A549 (cell line): ENCODE results near the gene TSPEAR. TPM values are rescaled to one million over a fixed set of nuclear protein-coding genes. Genes with fewer than 3 reads are reported as not detected.

ENCODE experiments used
- ATAC-seq, 2 experiments: fragments of 200-7000 bp in 1 of 2; fragments of >200 bp in 1 of 2; cut with Nextera tagmentation in 1 of 2; cut with Tn5 transposase in 1 of 2; 3 replicates each; pipeline versions ENCODE4 v1.8.0 to v1.9.1; 2018 to 2020; ENCODE audit warnings: mild to moderate bottlenecking in 1 of 2, moderate library complexity in 1 of 2
- CTCF ChIA-PET: fragments of 300-600 bp; sonication (Branson Sonifier 250); formaldehyde crosslinking; extraction: SDS; loops from one replicate; lab custom pipeline; 2021; ENCODE audit warnings: antibody characterized with exemption, inconsistent platforms; lab: Yijun Ruan, JAX
- POLR2A ChIA-PET: fragments of 350-600 bp; formaldehyde crosslinking; extraction: SDS; loops from one replicate; lab custom pipeline; 2021; ENCODE audit warnings: antibody characterized with exemption, inconsistent platforms; lab: Yijun Ruan, JAX
- DNase-seq, 2 experiments: peaks; one replicate each; pipeline versions ENCODE4 v3.0.0 to v3.0.0-alpha.2; 2011 to 2016; ENCODE audit warnings: low read depth in 1 of 2, low spot score in 1 of 2
- FAIRE-seq: peaks from 2 replicates; lab custom pipeline; 2011; peaks lifted over from hg19 to GRCh38; lab: Jason Lieb, UNC
- H3K27ac ChIP-seq, 2 experiments: fragments of >200 bp; sonication (Bioruptor Twin); formaldehyde crosslinking; 3 replicates each; pipeline ENCODE4 v1.5.1; 2016 to 2017
- H3K4me1 ChIP-seq: fragments of >200 bp; sonication (Bioruptor Twin); formaldehyde crosslinking; 3 replicates; pipeline ENCODE4 v1.6.1; 2016
- H3K4me2 ChIP-seq: fragments of >200 bp; sonication (Bioruptor Twin); formaldehyde crosslinking; 3 replicates; pipeline ENCODE4 v1.6.1; 2016
- H3K4me3 ChIP-seq: fragments of >200 bp; sonication (Bioruptor Twin); formaldehyde crosslinking; 3 replicates; pipeline ENCODE4 v1.5.1; 2016
- H3K9me3 ChIP-seq: fragments of >200 bp; sonication (Bioruptor Twin); formaldehyde crosslinking; 3 replicates; pipeline ENCODE4 v1.6.1; 2016
- CBX2 ChIP-seq: fragments of 200-600 bp; sonication (generic); IDR thresholded peaks from 2 replicates; pipeline ENCODE4 v1.6.1; 2016; ENCODE audit warnings: low read depth, mild to moderate bottlenecking, borderline replicate concordance
- CEBPB ChIP-seq, 2 experiments: fragments of >200 bp in 1 of 2; sonication (Bioruptor Twin) in 1 of 2; formaldehyde crosslinking in 1 of 2; IDR thresholded peaks; 2 replicates each; pipeline ENCODE4 v1.6.1; 2012 to 2016
- CHD2 ChIP-seq: fragments of 150-350 bp; IDR thresholded peaks from 2 replicates; pipeline ENCODE4 v1.6.1; 2014; ENCODE audit warnings: low read length; ENCODE audit not compliant: partially characterized antibody
- EHMT2 ChIP-seq: fragments of 200-600 bp; sonication (generic); IDR thresholded peaks from 2 replicates; pipeline ENCODE4 v1.6.1; 2016; ENCODE audit warnings: antibody characterized with exemption, low read depth, mild to moderate bottlenecking, moderate library complexity
- EP300 ChIP-seq, 2 experiments: fragments of >200 bp; sonication (Bioruptor Twin); formaldehyde crosslinking; IDR thresholded peaks; 2 replicates in 1 of 2; 3 replicates in 1 of 2; pipeline ENCODE4 v1.6.1; 2016 to 2017
- ESRRA ChIP-seq: fragments of 150-350 bp; IDR thresholded peaks from 2 replicates; pipeline ENCODE4 v1.6.1; 2014; ENCODE audit warnings: mild to moderate bottlenecking, low read length, borderline replicate concordance
- FOSB ChIP-seq: fragments of 250-450 bp; sonication (Bioruptor Pico); IDR thresholded peaks from 2 replicates; pipeline ENCODE4 v1.5.0; 2020; ENCODE audit warnings: mild to moderate bottlenecking, moderate library complexity
- GATA3 ChIP-seq: IDR thresholded peaks from 2 replicates; pipeline ENCODE4 v1.6.1; 2012; ENCODE audit warnings: borderline replicate concordance
- HEYL ChIP-seq: fragments of 250-450 bp; sonication (Bioruptor Pico); IDR thresholded peaks from 2 replicates; pipeline ENCODE4 v1.8.0; 2021; ENCODE audit warnings: mild to moderate bottlenecking, moderate library complexity
- HOXA7 ChIP-seq: fragments of 250-450 bp; sonication (Bioruptor Pico); IDR thresholded peaks from 2 replicates; pipeline ENCODE4 v1.5.0; 2020; ENCODE audit warnings: mild to moderate bottlenecking, moderate library complexity
- HOXB13 ChIP-seq: fragments of 250-450 bp; sonication (Bioruptor Pico); IDR thresholded peaks from 2 replicates; pipeline ENCODE4 v1.5.0; 2020; ENCODE audit warnings: low read depth, mild to moderate bottlenecking, moderate library complexity
- HOXB5 ChIP-seq: fragments of 250-450 bp; sonication (Bioruptor Pico); IDR thresholded peaks from 2 replicates; pipeline ENCODE4 v1.5.0; 2020; ENCODE audit warnings: mild to moderate bottlenecking, moderate library complexity
- JUNB ChIP-seq: fragments of >200 bp; sonication (Bioruptor Twin); formaldehyde crosslinking; IDR thresholded peaks from 2 replicates; pipeline ENCODE4 v1.6.1; 2016
- KDM1A ChIP-seq: fragments of 200-600 bp; sonication (generic); IDR thresholded peaks from 2 replicates; pipeline ENCODE4 v1.6.1; 2016; ENCODE audit warnings: low read depth, mild to moderate bottlenecking
- RARB ChIP-seq: fragments of 250-450 bp; sonication (Bioruptor Pico); IDR thresholded peaks from 2 replicates; pipeline ENCODE4 v1.8.0; 2021; ENCODE audit warnings: mild to moderate bottlenecking, moderate library complexity
- RCOR1 ChIP-seq: fragments of 150-350 bp; IDR thresholded peaks from 2 replicates; pipeline ENCODE4 v1.6.1; 2014; ENCODE audit warnings: antibody characterized with exemption, low read length, low read depth
- RFX5 ChIP-seq: fragments of 450-650 bp; IDR thresholded peaks from 2 replicates; pipeline ENCODE4 v1.7.1; 2014; ENCODE audit warnings: antibody characterized with exemption, mild to moderate bottlenecking, moderate library complexity
- SMC3 ChIP-seq: fragments of >200 bp; sonication (Bioruptor Twin); formaldehyde crosslinking; IDR thresholded peaks from 3 replicates; pipeline ENCODE4 v1.6.1; 2018; ENCODE audit warnings: inconsistent platforms
- TFCP2L1 ChIP-seq: fragments of 250-450 bp; sonication (Bioruptor Pico); IDR thresholded peaks from 2 replicates; pipeline ENCODE4 v1.5.0; 2021; ENCODE audit warnings: mild to moderate bottlenecking
- TP53 ChIP-seq: fragments of 250-450 bp; sonication (Bioruptor Pico); IDR thresholded peaks from 2 replicates; pipeline ENCODE4 v1.5.0; 2021; ENCODE audit warnings: mild to moderate bottlenecking, moderate library complexity
- ZC3H11A ChIP-seq: fragments of 450-650 bp; IDR thresholded peaks from 2 replicates; pipeline ENCODE4 v1.6.1; 2014; ENCODE audit warnings: antibody characterized with exemption, mild to moderate bottlenecking
- WGBS: methylation state at CpG from one replicate; pipeline ENCODE4 v1.1.6; 2017; ENCODE audit errors: missing lambda C conversion rate; 5-methylcytosine and 5-hydroxymethylcytosine counted together
- polyA plus RNA-seq, 4 experiments: library from polyadenylated mRNA; depleted of rRNA in 3 of 4; stranded (reverse); fragments of >200 nt; fragmentation: RNase III in 1 of 4; extraction: RNeasy Plus Mini Kit Qiagen cat#74134 plus additional on column Dnase treatment in 1 of 4; gene quantifications; 2 replicates in 3 of 4; 3 replicates in 1 of 4; pipeline ENCODE4 v1.2.3, GENCODE V29; 2011 to 2017
- TF ChIP-seq, protein P1 (sequence below): fragments of 450-650 bp; IDR thresholded peaks from 2 replicates; pipeline ENCODE4 v1.6.1; 2014; ENCODE audit warnings: antibody characterized with exemption
- TF ChIP-seq, protein P2 (sequence below): fragments of 200-600 bp; sonication (generic); IDR thresholded peaks from 2 replicates; pipeline ENCODE4 v1.6.1; 2016; ENCODE audit warnings: antibody characterized with exemption, mild to moderate bottlenecking, moderate library complexity
- TF ChIP-seq, protein P3 (sequence below): fragments of >200 bp; sonication (Bioruptor Twin); formaldehyde crosslinking; IDR thresholded peaks from 3 replicates; pipeline ENCODE4 v1.5.1; 2016
- TF ChIP-seq, protein P4 (sequence below): fragments of 250-450 bp; sonication (Bioruptor Pico); IDR thresholded peaks from 2 replicates; pipeline ENCODE4 v1.5.0; 2021; ENCODE audit warnings: mild to moderate bottlenecking, moderate library complexity, borderline replicate concordance

TSPEAR gene
- polyA plus RNA-seq, 2 of the 4 experiments (the other 2 are of a cell fraction), result not detected

DNA sequence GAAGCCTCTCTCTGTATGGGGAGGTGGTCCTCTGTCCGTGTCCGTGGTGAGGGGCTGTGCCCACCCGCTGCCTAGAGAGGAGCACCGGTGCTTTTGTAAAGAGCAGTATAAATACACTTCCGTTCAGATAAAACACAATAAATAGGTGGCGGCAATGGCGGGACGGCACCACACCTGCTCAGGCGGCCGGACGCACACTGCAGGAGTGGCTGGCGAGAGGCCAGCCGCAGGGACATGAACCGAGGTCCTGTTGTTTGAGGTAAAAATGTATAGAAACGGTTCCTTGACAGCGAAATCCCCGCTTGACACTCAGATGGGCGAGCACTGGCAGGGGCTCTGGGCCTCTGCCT is 212.2 kb downstream of the TSPEAR start:
- Histone ChIP-seq H3K4me1 (no peaks in the 10 kb centered on the region), H3K4me2 (no peak overlapping the region), H3K27ac (no peak overlapping the region), H3K4me3 (no peak overlapping the region), H3K9me3 (no peaks in the 10 kb centered on the region)
- no peak for ATAC-seq
- FAIRE-seq, result no peak
- WGBS, result 86% methylated on average over 17 of the region's 18 CpGs
- ChIA-PET CTCF (no interaction called here), POLR2A (no interaction called here)
- TF ChIP-seq FOSB (CRISPR knock-in tag) (no peak), CBX2 (no peak), JUNB (no peak), KDM1A (no peak)
- TF ChIP-seq, all 56 proteins: peak for 0
- no peak for DNase-seq

DNA sequence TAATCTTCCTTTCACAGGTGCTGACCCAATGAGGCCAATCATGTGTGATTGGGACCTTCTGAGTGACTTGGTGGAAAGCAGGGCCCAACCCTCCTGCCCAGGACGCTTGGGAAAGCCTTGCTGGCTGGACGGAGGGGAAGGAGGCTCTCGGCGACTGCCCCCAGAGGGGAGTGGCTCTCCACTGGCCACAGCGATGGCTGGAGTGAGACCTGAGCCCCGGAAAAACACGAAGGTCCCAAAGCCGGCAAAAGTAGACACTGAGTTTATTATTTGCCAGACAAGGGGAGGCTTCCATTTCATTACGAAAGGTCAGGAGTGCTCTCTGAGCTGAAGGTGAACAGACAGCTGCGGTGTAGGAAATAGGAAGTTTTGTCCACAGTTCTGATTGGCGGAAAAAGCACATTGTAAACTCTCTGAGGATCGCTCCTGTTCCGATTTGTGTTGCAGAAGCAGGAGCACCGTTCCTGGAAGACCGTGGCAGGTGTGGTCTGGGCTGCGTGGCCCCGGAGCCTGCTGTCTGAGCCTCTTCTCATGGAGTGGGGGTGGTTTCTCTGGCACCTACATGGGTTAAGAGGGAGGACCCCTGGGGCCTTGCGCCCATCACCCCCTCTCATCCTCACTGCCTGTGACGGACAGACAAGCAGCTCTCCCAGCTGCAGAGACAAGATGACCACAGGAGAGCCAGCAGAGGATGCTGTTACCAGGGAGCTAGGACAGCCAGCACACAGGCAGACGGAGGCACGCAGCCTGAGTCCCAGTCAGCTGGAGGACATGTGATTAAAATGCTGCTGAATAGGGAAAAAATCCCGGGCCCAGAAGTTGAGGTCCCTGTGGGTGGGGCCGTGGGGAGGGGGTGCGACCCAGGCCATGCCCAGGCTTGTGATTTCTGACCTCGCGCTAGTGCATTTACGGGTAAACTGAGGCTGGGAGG is 212.8 kb downstream of the TSPEAR start:
- FAIRE-seq, result no peak
- Histone ChIP-seq H3K4me1 (no peaks in the 10 kb centered on the region), H3K9me3 (no peaks in the 10 kb centered on the region; the same call in 2 of the 3 replicates), H3K4me2 (no peak overlapping the region), H3K27ac (no peak overlapping the region), H3K4me3 (no peak overlapping the region)
- no peak for ATAC-seq
- POLR2A ChIA-PET, result no interaction called here
- CTCF ChIA-PET, result interaction anchor here (0.6 to 1.3 kb wide), 2 partner anchors 14 to 18 kb away, joined by 3 to 4 read pairs; no protein-coding TSS in a partner anchor
- DNase-seq, result no peak
- WGBS, result 77% methylated on average over 19 of the region's 27 CpGs
- TF ChIP-seq RARB (CRISPR knock-in tag) (no peak), GATA3 (no peak), HEYL (CRISPR knock-in tag) (no peak), EHMT2 (no peak)
- TF ChIP-seq, protein P1, sequence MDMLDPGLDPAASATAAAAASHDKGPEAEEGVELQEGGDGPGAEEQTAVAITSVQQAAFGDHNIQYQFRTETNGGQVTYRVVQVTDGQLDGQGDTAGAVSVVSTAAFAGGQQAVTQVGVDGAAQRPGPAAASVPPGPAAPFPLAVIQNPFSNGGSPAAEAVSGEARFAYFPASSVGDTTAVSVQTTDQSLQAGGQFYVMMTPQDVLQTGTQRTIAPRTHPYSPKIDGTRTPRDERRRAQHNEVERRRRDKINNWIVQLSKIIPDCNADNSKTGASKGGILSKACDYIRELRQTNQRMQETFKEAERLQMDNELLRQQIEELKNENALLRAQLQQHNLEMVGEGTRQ, result no peak
- TF ChIP-seq, protein P2, sequence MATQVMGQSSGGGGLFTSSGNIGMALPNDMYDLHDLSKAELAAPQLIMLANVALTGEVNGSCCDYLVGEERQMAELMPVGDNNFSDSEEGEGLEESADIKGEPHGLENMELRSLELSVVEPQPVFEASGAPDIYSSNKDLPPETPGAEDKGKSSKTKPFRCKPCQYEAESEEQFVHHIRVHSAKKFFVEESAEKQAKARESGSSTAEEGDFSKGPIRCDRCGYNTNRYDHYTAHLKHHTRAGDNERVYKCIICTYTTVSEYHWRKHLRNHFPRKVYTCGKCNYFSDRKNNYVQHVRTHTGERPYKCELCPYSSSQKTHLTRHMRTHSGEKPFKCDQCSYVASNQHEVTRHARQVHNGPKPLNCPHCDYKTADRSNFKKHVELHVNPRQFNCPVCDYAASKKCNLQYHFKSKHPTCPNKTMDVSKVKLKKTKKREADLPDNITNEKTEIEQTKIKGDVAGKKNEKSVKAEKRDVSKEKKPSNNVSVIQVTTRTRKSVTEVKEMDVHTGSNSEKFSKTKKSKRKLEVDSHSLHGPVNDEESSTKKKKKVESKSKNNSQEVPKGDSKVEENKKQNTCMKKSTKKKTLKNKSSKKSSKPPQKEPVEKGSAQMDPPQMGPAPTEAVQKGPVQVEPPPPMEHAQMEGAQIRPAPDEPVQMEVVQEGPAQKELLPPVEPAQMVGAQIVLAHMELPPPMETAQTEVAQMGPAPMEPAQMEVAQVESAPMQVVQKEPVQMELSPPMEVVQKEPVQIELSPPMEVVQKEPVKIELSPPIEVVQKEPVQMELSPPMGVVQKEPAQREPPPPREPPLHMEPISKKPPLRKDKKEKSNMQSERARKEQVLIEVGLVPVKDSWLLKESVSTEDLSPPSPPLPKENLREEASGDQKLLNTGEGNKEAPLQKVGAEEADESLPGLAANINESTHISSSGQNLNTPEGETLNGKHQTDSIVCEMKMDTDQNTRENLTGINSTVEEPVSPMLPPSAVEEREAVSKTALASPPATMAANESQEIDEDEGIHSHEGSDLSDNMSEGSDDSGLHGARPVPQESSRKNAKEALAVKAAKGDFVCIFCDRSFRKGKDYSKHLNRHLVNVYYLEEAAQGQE, result no peak

DNA sequence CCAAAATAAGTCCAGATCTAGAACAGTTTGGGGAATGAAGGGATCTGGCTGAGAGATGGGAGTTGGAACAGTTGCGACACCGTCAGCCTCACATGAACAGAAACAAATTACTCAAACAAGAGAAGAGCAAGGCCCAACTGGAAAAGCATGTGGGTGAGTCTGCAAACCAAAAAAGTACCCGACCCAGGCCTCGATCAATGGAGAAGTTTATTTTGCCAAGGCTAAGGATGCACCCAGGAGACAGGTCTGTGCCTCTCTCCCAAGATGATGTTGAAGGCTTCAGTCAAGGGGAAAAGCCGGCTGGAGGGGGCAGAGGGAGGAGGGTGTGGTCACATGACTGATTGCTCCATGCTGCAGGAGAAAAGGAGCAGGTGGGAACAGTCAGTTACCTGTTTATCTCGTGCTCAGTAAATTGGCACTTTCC is 213.7 kb downstream of the TSPEAR start:
- no peak for ATAC-seq
- ChIA-PET CTCF (interaction anchor here (0.6 to 1.3 kb wide), 2 partner anchors 15 to 17 kb away, joined by 3 to 4 read pairs; no protein-coding TSS in a partner anchor), POLR2A (no interaction called here)
- H3K9me3 ChIP-seq, result peaks cover 7% of the 10 kb centered on the region; the same call in 2 of the 3 replicates
- no peak overlapping the region for H3K4me2 ChIP-seq
- H3K4me1 ChIP-seq, result no peaks in the 10 kb centered on the region
- DNase-seq, result no peak
- 81% methylated on average over 6 of the region's 6 CpGs for WGBS
- FAIRE-seq, result no peak
- H3K4me3 ChIP-seq, result no peak overlapping the region
- H3K27ac ChIP-seq, result no peak overlapping the region
- TF ChIP-seq GATA3 (no peak), HOXB13 (no peak), EHMT2 (no peak), RCOR1 (no peak), HOXB5 (CRISPR knock-in tag) (no peak), FOSB (CRISPR knock-in tag) (no peak), CEBPB (IDR thresholded peaks at IDR 0.05) (no peak), TP53 (CRISPR knock-in tag) (no peak), RFX5 (no peak), TFCP2L1 (CRISPR knock-in tag) (no peak), ESRRA (no peak), CHD2 (no peak), ZC3H11A (no peak), EP300 (IDR thresholded peaks at IDR 0.05) (no peak), SMC3 (no peak), HOXA7 (no peak), RARB (CRISPR knock-in tag) (no peak)
- TF ChIP-seq, protein P3, sequence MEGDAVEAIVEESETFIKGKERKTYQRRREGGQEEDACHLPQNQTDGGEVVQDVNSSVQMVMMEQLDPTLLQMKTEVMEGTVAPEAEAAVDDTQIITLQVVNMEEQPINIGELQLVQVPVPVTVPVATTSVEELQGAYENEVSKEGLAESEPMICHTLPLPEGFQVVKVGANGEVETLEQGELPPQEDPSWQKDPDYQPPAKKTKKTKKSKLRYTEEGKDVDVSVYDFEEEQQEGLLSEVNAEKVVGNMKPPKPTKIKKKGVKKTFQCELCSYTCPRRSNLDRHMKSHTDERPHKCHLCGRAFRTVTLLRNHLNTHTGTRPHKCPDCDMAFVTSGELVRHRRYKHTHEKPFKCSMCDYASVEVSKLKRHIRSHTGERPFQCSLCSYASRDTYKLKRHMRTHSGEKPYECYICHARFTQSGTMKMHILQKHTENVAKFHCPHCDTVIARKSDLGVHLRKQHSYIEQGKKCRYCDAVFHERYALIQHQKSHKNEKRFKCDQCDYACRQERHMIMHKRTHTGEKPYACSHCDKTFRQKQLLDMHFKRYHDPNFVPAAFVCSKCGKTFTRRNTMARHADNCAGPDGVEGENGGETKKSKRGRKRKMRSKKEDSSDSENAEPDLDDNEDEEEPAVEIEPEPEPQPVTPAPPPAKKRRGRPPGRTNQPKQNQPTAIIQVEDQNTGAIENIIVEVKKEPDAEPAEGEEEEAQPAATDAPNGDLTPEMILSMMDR, result no peak
- TF ChIP-seq, protein P4, sequence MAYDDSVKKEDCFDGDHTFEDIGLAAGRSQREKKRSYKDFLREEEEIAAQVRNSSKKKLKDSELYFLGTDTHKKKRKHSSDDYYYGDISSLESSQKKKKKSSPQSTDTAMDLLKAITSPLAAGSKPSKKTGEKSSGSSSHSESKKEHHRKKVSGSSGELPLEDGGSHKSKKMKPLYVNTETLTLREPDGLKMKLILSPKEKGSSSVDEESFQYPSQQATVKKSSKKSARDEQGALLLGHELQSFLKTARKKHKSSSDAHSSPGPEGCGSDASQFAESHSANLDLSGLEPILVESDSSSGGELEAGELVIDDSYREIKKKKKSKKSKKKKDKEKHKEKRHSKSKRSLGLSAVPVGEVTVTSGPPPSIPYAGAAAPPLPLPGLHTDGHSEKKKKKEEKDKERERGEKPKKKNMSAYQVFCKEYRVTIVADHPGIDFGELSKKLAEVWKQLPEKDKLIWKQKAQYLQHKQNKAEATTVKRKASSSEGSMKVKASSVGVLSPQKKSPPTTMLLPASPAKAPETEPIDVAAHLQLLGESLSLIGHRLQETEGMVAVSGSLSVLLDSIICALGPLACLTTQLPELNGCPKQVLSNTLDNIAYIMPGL (CRISPR knock-in tag), result no peak
